PC-9 (cell line): Measurements from ENCODE around the gene KDM4C. TPM values are rescaled to one million over a fixed set of nuclear protein-coding genes. Genes with fewer than 3 reads are reported as not detected.
A peak's percentile ranks its signal among the peaks of the same experiment; 100 is the strongest.

ENCODE experiments used
- BruUV-seq: library from RNA; stranded (reverse); fragments of 400-500 nt; replicated peaks from 2 replicates; lab custom pipeline; 2021; lab: Mats Ljungman, UMichigan
- CTCF ChIA-PET: fragments of 300-600 bp; sonication (Branson Sonifier 250); formaldehyde crosslinking; loops from one replicate; lab custom pipeline; 2022; ENCODE audit warnings: antibody characterized with exemption; lab: Charles Lee
- POLR2A ChIA-PET: fragments of 300-600 bp; sonication (Branson Sonifier 250); formaldehyde crosslinking; loops from one replicate; lab custom pipeline; 2022; ENCODE audit warnings: antibody characterized with exemption; ENCODE audit not compliant: unreplicated experiment; lab: Charles Lee
- DNase-seq, 2 experiments: peaks; one replicate each; pipeline versions ENCODE4 v3.0.0 to v3.0.0-alpha.2; 2015 to 2022; ENCODE audit warnings: mixed read lengths in 1 of 2
- H2AFZ ChIP-seq: fragments of 200-600 bp; sonication (generic); 2 replicates; pipeline ENCODE4 v1.8.1; 2017; ENCODE audit warnings: antibody characterized with exemption
- H3F3A ChIP-seq: fragments of 200-600 bp; sonication (generic); 2 replicates; pipeline ENCODE4 v1.8.1; 2017; ENCODE audit warnings: antibody characterized with exemption, mild to moderate bottlenecking, low read depth; ENCODE audit not compliant: insufficient read depth
- H3K27ac ChIP-seq: fragments of 200-600 bp; sonication (generic); 2 replicates; pipeline ENCODE4 v1.6.1; 2016; ENCODE audit warnings: mixed run types
- H3K27me3 ChIP-seq: fragments of 200-600 bp; sonication (generic); 2 replicates; pipeline ENCODE4 v1.6.1; 2016; ENCODE audit warnings: low read depth, mixed run types; ENCODE audit not compliant: insufficient read depth
- H3K36me3 ChIP-seq: fragments of 200-600 bp; sonication (generic); 2 replicates; pipeline ENCODE4 v1.6.1; 2016; ENCODE audit warnings: low read depth, mixed run types
- H3K4me1 ChIP-seq: fragments of 200-600 bp; sonication (generic); replicated peaks from 2 replicates; pipeline ENCODE4 v1.6.1; 2016; ENCODE audit warnings: mixed run types; ENCODE audit not compliant: insufficient read depth
- H3K4me2 ChIP-seq: fragments of 200-600 bp; sonication (generic); 2 replicates; pipeline ENCODE4 v1.6.1; 2017; ENCODE audit warnings: mixed run types
- H3K4me3 ChIP-seq: fragments of 200-600 bp; sonication (generic); 2 replicates; pipeline ENCODE4 v1.6.1; 2016; ENCODE audit warnings: mixed run types
- H3K79me2 ChIP-seq: fragments of 200-600 bp; sonication (generic); 2 replicates; pipeline ENCODE4 v1.6.1; 2017; ENCODE audit warnings: low read depth, mixed run types
- H3K9me2 ChIP-seq: fragments of 200-600 bp; sonication (generic); 2 replicates; pipeline ENCODE4 v1.8.1; 2017; ENCODE audit warnings: mild to moderate bottlenecking; ENCODE audit not compliant: insufficient read depth
- H3K9me3 ChIP-seq: fragments of 200-600 bp; sonication (generic); 2 replicates; pipeline ENCODE4 v1.8.1; 2016; ENCODE audit warnings: low read depth; ENCODE audit not compliant: insufficient read depth
- H4K20me1 ChIP-seq: fragments of 200-600 bp; sonication (generic); 2 replicates; pipeline ENCODE4 v1.8.1; 2017; ENCODE audit not compliant: insufficient read depth
- EZH2 ChIP-seq: fragments of 200-600 bp; sonication (generic); IDR thresholded peaks from 2 replicates; pipeline ENCODE4 v1.8.0; 2017; ENCODE audit warnings: antibody characterized with exemption, low read depth
- intact Hi-C: fragments of 100-400 bp; cut with micrococcal nuclease; formaldehyde crosslinking; loops from one replicate; pipeline ENCODE4 v1.10.0; 2022; ENCODE audit not compliant: unreplicated experiment
- total RNA-seq: library from RNA; stranded (reverse); gene quantifications from 2 replicates; pipeline ENCODE4 v1.2.3, GENCODE V29; 2021
- TF ChIP-seq, protein P1 (sequence below): fragments of 200-600 bp; sonication (generic); conservative IDR thresholded peaks from 2 replicates; pipeline ENCODE4 v1.6.1; 2017; ENCODE audit warnings: mixed run types, antibody characterized with exemption, mild to moderate bottlenecking, moderate library complexity

The KDM4C gene
- total RNA-seq, 1 experiment from 2014 or later = 12.9 TPM

DNA sequence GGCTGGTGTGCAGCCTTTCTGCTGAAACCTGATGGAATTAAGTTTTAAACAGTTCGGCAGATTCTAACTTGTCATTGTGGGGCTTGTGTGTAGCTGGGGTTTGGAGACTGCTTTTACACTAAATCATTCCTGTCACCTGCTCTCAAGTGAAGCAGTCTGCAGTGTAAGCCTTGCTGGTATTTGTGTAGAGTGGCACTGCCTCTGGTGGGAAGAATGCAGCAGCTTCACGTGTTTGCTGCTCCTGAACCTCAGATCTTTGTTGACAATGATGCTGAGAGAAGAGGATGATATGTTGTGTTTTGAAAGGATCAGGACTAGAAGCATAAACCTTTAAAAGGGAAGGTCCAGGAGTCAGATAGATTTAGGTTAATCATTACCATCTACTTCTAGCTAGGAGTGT lies 88.1 kb downstream of the KDM4C start:
- POLR2A ChIA-PET = no interaction called here
- CTCF ChIA-PET = no interaction called here
- TF ChIP-seq, protein P1, sequence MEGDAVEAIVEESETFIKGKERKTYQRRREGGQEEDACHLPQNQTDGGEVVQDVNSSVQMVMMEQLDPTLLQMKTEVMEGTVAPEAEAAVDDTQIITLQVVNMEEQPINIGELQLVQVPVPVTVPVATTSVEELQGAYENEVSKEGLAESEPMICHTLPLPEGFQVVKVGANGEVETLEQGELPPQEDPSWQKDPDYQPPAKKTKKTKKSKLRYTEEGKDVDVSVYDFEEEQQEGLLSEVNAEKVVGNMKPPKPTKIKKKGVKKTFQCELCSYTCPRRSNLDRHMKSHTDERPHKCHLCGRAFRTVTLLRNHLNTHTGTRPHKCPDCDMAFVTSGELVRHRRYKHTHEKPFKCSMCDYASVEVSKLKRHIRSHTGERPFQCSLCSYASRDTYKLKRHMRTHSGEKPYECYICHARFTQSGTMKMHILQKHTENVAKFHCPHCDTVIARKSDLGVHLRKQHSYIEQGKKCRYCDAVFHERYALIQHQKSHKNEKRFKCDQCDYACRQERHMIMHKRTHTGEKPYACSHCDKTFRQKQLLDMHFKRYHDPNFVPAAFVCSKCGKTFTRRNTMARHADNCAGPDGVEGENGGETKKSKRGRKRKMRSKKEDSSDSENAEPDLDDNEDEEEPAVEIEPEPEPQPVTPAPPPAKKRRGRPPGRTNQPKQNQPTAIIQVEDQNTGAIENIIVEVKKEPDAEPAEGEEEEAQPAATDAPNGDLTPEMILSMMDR = peak; percentile 28; the same call in 1 of the 2 replicates
- no peak for TF ChIP-seq EZH2

GRCh38 chr9:6852243-6852963 lies 94.6 kb downstream of the KDM4C start:
- H3K4me2 ChIP-seq = no peak overlapping the region
- BruUV-seq = no TSS peak

More for the DNA sequence above, 88.1 kb downstream of the KDM4C start:
- BruUV-seq = no TSS peak
- Histone ChIP-seq H4K20me1 (no peaks in the 10 kb centered on the region), H3K27me3 (no peaks in the 10 kb centered on the region), H3K9me3 (no peaks in the 10 kb centered on the region), H3K4me3 (no peak overlapping the region), H3K36me3 (no peaks in the 10 kb centered on the region), H3K4me1 (no peaks in the 10 kb centered on the region), H3K9me2 (no peaks in the 10 kb centered on the region), H3K79me2 (no peaks in the 10 kb centered on the region), H3F3A (no peaks in the 10 kb centered on the region), H3K4me2 (no peak overlapping the region), H3K27ac (no peak overlapping the region), H2AFZ (no peak overlapping the region)
- DNase-seq = no peak
- intact Hi-C loops = no loop called here

GRCh38 chr9:6855860-6856259 lies 98.1 kb downstream of the KDM4C start:
- ChIA-PET CTCF (no interaction called here), POLR2A (no interaction called here)
- no peak for DNase-seq
- no peak overlapping the region for H3K4me3 ChIP-seq
- no peaks in the 10 kb centered on the region for H4K20me1 ChIP-seq
- no peaks in the 10 kb centered on the region for H3K4me1 ChIP-seq
- H3K36me3 ChIP-seq = no peaks in the 10 kb centered on the region
- no peaks in the 10 kb centered on the region for H3F3A ChIP-seq
- H3K4me2 ChIP-seq = no peak overlapping the region
- no peaks in the 10 kb centered on the region for H3K9me2 ChIP-seq
- no peaks in the 10 kb centered on the region for H3K9me3 ChIP-seq
- H3K27me3 ChIP-seq = no peaks in the 10 kb centered on the region
- H3K79me2 ChIP-seq = no peaks in the 10 kb centered on the region
- H2AFZ ChIP-seq = no peak overlapping the region
- no peak for TF ChIP-seq EZH2
- TF ChIP-seq, protein P1 = no peak
- no TSS peak for BruUV-seq
- intact Hi-C loops = no loop called here
- no peak overlapping the region for H3K27ac ChIP-seq

More at GRCh38 chr9:6852243-6852963, 94.6 kb downstream of the KDM4C start:
- no peaks in the 10 kb centered on the region for H3K27me3 ChIP-seq
- no peak overlapping the region for H2AFZ ChIP-seq
- H3K27ac ChIP-seq = no peak overlapping the region
- H3K4me3 ChIP-seq = no peak overlapping the region
- CTCF ChIA-PET = no interaction called here
- H4K20me1 ChIP-seq = no peaks in the 10 kb centered on the region
- no peaks in the 10 kb centered on the region for H3K4me1 ChIP-seq
- H3F3A ChIP-seq = no peaks in the 10 kb centered on the region
- TF ChIP-seq EZH2 = no peak
- TF ChIP-seq, protein P1 = no peak
- no peaks in the 10 kb centered on the region for H3K9me2 ChIP-seq
- intact Hi-C loops = no loop called here
- no peaks in the 10 kb centered on the region for H3K79me2 ChIP-seq
- POLR2A ChIA-PET = no interaction called here
- DNase-seq = no peak
- no peaks in the 10 kb centered on the region for H3K9me3 ChIP-seq
- H3K36me3 ChIP-seq = no peaks in the 10 kb centered on the region
